Ovary (tissue), 9 donors: ENCODE data around the gene CBR4. TPM values are rescaled to one million over a fixed set of nuclear protein-coding genes. Genes with fewer than 3 reads are reported as not detected.
"Not testable (repeated sequence)": the region's sequence is repeated elsewhere in the genome, so short reads cannot be mapped to it uniquely, and the experiment has no call there.

Experiments used
- DNase-seq, 5 donors: peaks; one replicate each; pipeline ENCODE4 v3.0.0-alpha.2; 2019 to 2020
- H3K27ac ChIP-seq, 2 donors: fragments of 200-600 bp; one replicate each; pipeline versions ENCODE4 v1.5.1 to v1.8.0; 2019 to 2022
- H3K27me3 ChIP-seq: fragments of 200-600 bp; one replicate; pipeline ENCODE4 v1.8.0; 2022
- H3K36me3 ChIP-seq: fragments of 200-600 bp; sonication (generic); one replicate; pipeline ENCODE4 v1.5.1; 2019
- H3K4me1 ChIP-seq: one replicate; pipeline ENCODE4 v1.8.1; 2013; ENCODE audit warnings: mild to moderate bottlenecking, moderate library complexity; ENCODE audit not compliant: insufficient read depth
- H3K4me3 ChIP-seq: fragments of 200-600 bp; sonication (generic); one replicate; pipeline ENCODE4 v1.5.1; 2017
- H3K9me3 ChIP-seq, 2 donors: fragments of 200-600 bp in 1 of 2; sonication (generic) in 1 of 2; one replicate each; pipeline versions ENCODE4 v1.5.1 to v1.8.1; 2013 to 2019; ENCODE audit warnings: mild to moderate bottlenecking in 1 of 2, moderate library complexity in 1 of 2
- CTCF ChIP-seq, 3 donors: fragments of 450-650 bp in 2 of 3; fragments of 200-600 bp in 1 of 3; IDR thresholded peaks; one replicate each; pipeline versions ENCODE4 v1.5.1 to v1.8.0; 2016 to 2022; ENCODE audit warnings: antibody characterized with exemption in 3 of 3, mild to moderate bottlenecking in 1 of 3
- EP300 ChIP-seq: sonication (generic); formaldehyde crosslinking; IDR thresholded peaks from one replicate; pipeline ENCODE4 v1.6.1; 2017; ENCODE audit warnings: antibody characterized with exemption
- POLR2A ChIP-seq: fragments of 450-650 bp; IDR thresholded peaks from one replicate; pipeline ENCODE4 v1.6.1; 2017; ENCODE audit warnings: antibody characterized with exemption, mild to moderate bottlenecking, moderate library complexity
- WGBS, 3 donors: extraction: QIAGEN DNeasy Blood & Tissue Kit in 1 of 3; methylation state at CpG; one replicate each; pipeline versions ENCODE4 v1.1.5 to v1.1.7; 2013 to 2017; 5-methylcytosine and 5-hydroxymethylcytosine counted together
- intact Hi-C, 4 donors: fragments of 100-400 bp; cut with DNase I; formaldehyde crosslinking; loops; one replicate each; pipeline versions ENCODE4 v1.11.0 to v1.15.1; 2022 to 2023
- polyA plus RNA-seq, 2 donors: library from polyadenylated mRNA; stranded (reverse); fragments of 200-250 nt in 1 of 2; fragments of 350-450 nt in 1 of 2; fragmentation: Illumina TruSeq in 1 of 2; extraction: RNeasy Lipid Tissue Mini Kit (QIAGEN cat#74804) in 1 of 2; gene quantifications; one replicate each; pipeline ENCODE4 v1.2.3, GENCODE V29; 2013 to 2014
- total RNA-seq, 7 donors: library from RNA; depleted of rRNA in 2 of 7; stranded (reverse); fragments of >200 nt in 2 of 7; fragmentation: NEBNext Ultra II Directional in 3 of 7; extraction: Animal tissue kit (Norgen Biotek cat#: 25700) in 3 of 7; gene quantifications; one replicate each; pipeline versions ENCODE4 v1.1.0 to v1.2.4, GENCODE V29; 2016 to 2023
- donor health status: DM: no; HTN: no; CAD: no; lungs with moderate emphysema.
- donor health status: DM: no; HTN: no; CAD: no.
- donor health status: Bipolar disorder and iron deficiency.
- donor health status: DM: yes; HTN: yes; CAD: no.
- donor health status: DM: no; HTN: no; CAD: no.
- donor health status: DM: yes; HTN: yes; CAD: no.

CBR4 gene
- total and polyA plus RNA-seq, 9 donors, result 8.9 to 24.0 (median 20.1) TPM

- no peaks in the 10 kb centered on the region for H3K4me1 ChIP-seq
- intact Hi-C loops, result no loop called here
- H3K27ac ChIP-seq, result no peak overlapping the region
- 96 to 97% (median 97%) methylated on average over 4 of the region's 4 CpGs for WGBS, 3 donors
- no peak for DNase-seq
- H3K36me3 ChIP-seq, result no peaks in the 10 kb centered on the region
- peaks cover 4 to 7% of the 10 kb centered on the region in 2 donors for H3K9me3 ChIP-seq
- no peak overlapping the region for H3K4me3 ChIP-seq
- TF ChIP-seq CTCF (IDR thresholded peaks at IDR 0.05), result no peak
- no peak for TF ChIP-seq POLR2A
- no peak for TF ChIP-seq EP300
- no peaks in the 10 kb centered on the region for H3K27me3 ChIP-seq
These were observed 37.5 kb downstream of the CBR4 start for GRCh38 chr4:168972596-168972995.

GRCh38 chr4:168960716-168961115, 49.3 kb downstream of the CBR4 start:
- H3K4me1 ChIP-seq, result no peaks in the 10 kb centered on the region
- H3K27me3 ChIP-seq, result no peaks in the 10 kb centered on the region
- no peak overlapping the region for H3K4me3 ChIP-seq
- intact Hi-C loops, result no loop called here
- DNase-seq, result no peak
- H3K9me3 ChIP-seq, result no peaks in the 10 kb centered on the region
- no peaks in the 10 kb centered on the region for H3K36me3 ChIP-seq
- WGBS, 3 donors, result 92 to 98% (median 96%) methylated on average over 5 of the region's 5 CpGs
- TF ChIP-seq EP300, result no peak
- no peak for TF ChIP-seq POLR2A
- no peak for TF ChIP-seq CTCF (IDR thresholded peaks at IDR 0.05)
- H3K27ac ChIP-seq, result no peak overlapping the region

GRCh38 chr4:168955674-168956073, 54.4 kb downstream of the CBR4 start:
- intact Hi-C loops, result no loop called here
- H3K27me3 ChIP-seq, result no peaks in the 10 kb centered on the region
- TF ChIP-seq POLR2A (no peak), EP300 (no peak), CTCF (IDR thresholded peaks at IDR 0.05) (no peak)
- no peak overlapping the region for H3K4me3 ChIP-seq
- H3K9me3 ChIP-seq, result no peaks in the 10 kb centered on the region
- 94 to 97% (median 96%) methylated on average over 2 of the region's 2 CpGs for WGBS, 3 donors
- no peaks in the 10 kb centered on the region for H3K36me3 ChIP-seq
- DNase-seq, result no peak
- no peaks in the 10 kb centered on the region for H3K4me1 ChIP-seq
- no peak overlapping the region for H3K27ac ChIP-seq

- H3K4me1 ChIP-seq, intact Hi-C loops: not testable (repeated sequence)
- WGBS, 3 donors, result 95 to 98% (median 96%) methylated on average over 3 of the region's 3 CpGs
These were observed 57.2 kb downstream of the CBR4 start for GRCh38 chr4:168952821-168953246.

GRCh38 chr4:168945291-168945690, 64.8 kb downstream of the CBR4 start:
- TF ChIP-seq EP300, result no peak
- no peak for TF ChIP-seq CTCF (IDR thresholded peaks at IDR 0.05)
- TF ChIP-seq POLR2A, result no peak
- 25 to 39% (median 30%) methylated on average over 2 of the region's 2 CpGs for WGBS, 3 donors
- no peak for DNase-seq
- Histone ChIP-seq H3K9me3 (no peaks in the 10 kb centered on the region), H3K4me3 (no peak overlapping the region), H3K36me3 (no peaks in the 10 kb centered on the region), H3K27me3 (no peaks in the 10 kb centered on the region), H3K4me1 (no peaks in the 10 kb centered on the region), H3K27ac (no peak overlapping the region)
- intact Hi-C loops, result no loop called here

More at GRCh38 chr4:168952821-168953246, 57.2 kb downstream of the CBR4 start:
- H3K36me3 ChIP-seq, H3K27me3 ChIP-seq, H3K27ac ChIP-seq, H3K4me3 ChIP-seq, H3K9me3 ChIP-seq, DNase-seq: not testable (repeated sequence)
